ENCODE results near the gene ZDHHC7. TPM values are rescaled to one million over a fixed set of nuclear protein-coding genes. Genes with fewer than 3 reads are reported as not detected.

Gene ZDHHC7
- total RNA-seq, 2 experiments from 2014 or later = 20.7 to 23.6 TPM

GRCh38 chr16:85015481-85016187 lies 4.3 kb upstream of the ZDHHC7 start:
- DNase-seq (no peak), ATAC-seq (no peak)
- H3K36me3 Mint-ChIP-seq (ENCODE audit: low read depth) = peaks cover under 1% of the 10 kb centered on the region
- ChIA-PET POLR2A (interaction anchor here (1.0 kb wide), 1 partner anchor 61 kb away, joined by 3 read pairs; no protein-coding TSS in a partner anchor), CTCF (interaction anchor here (1.3 to 1.8 kb wide), 4 partner anchors 11 to 99 kb away, joined by 3 to 6 read pairs (median 4); no protein-coding TSS in a partner anchor)
- no peak overlapping the region for H3K4me3 Mint-ChIP-seq
- intact Hi-C loops (cut with micrococcal nuclease) = no loop called here
- no peaks in the 10 kb centered on the region for H3K9me3 Mint-ChIP-seq
- H3K27ac Mint-ChIP-seq = no peak overlapping the region
- no peak for TF ChIP-seq CTCF (IDR thresholded peaks at IDR 0.05)
- H3K27me3 Mint-ChIP-seq = no peaks in the 10 kb centered on the region
- peaks cover 16% of the 10 kb centered on the region for H3K4me1 Mint-ChIP-seq (ENCODE audit: low read depth)

GRCh38 chr16:85014311-85014710 lies 3.0 kb upstream of the ZDHHC7 start:
- no peak for TF ChIP-seq CTCF (IDR thresholded peaks at IDR 0.05)
- ChIA-PET CTCF (interaction anchor here (4.3 kb wide), 1 partner anchor 13 kb away, joined by 23 read pairs; the partner anchor contains the start of gene KIAA0513), POLR2A (no interaction called here)
- ATAC-seq = no peak
- Mint-ChIP-seq H3K36me3 (ENCODE audit: low read depth) (peaks cover 2% of the 10 kb centered on the region), H3K4me3 (no peak overlapping the region), H3K9me3 (no peaks in the 10 kb centered on the region), H3K27ac (no peak overlapping the region), H3K27me3 (no peaks in the 10 kb centered on the region), H3K4me1 (ENCODE audit: low read depth) (peaks cover 27% of the 10 kb centered on the region)
- no peak for DNase-seq
- intact Hi-C loops (cut with micrococcal nuclease) = loop anchor here (5.0 kb wide), 2 partner anchors 43 to 73 kb away; no protein-coding TSS in a partner anchor

- H3K27ac Mint-ChIP-seq = peak overlapping the region; percentile 97
- H3K4me3 Mint-ChIP-seq = peak overlapping the region; percentile 80
- H3K9me3 Mint-ChIP-seq = no peaks in the 10 kb centered on the region
- peaks cover 33% of the 10 kb centered on the region for H3K4me1 Mint-ChIP-seq (ENCODE audit: low read depth)
- ATAC-seq = no peak
- ChIA-PET POLR2A (interaction anchor here (0.6 to 1.9 kb wide), 9 partner anchors 8 to 93 kb away, joined by 3 to 6 read pairs (median 4); no protein-coding TSS in a partner anchor), CTCF (interaction anchor here (1.0 to 4.3 kb wide), 7 partner anchors 11 to 103 kb away, joined by 3 to 23 read pairs (median 7); partner anchors contain the start of gene KIAA0513)
- peaks cover 2% of the 10 kb centered on the region for H3K36me3 Mint-ChIP-seq (ENCODE audit: low read depth)
- TF ChIP-seq CTCF (IDR thresholded peaks at IDR 0.05) = no peak
- intact Hi-C loops (cut with micrococcal nuclease) = loop anchor here (1.0 to 5.0 kb wide), 3 partner anchors 17 to 75 kb away; no protein-coding TSS in a partner anchor
- DNase-seq = peak; percentile 14
- no peaks in the 10 kb centered on the region for H3K27me3 Mint-ChIP-seq
Observed at GRCh38 chr16:85011846-85012284, 530 bp upstream of the ZDHHC7 start.

- CTCF ChIA-PET = interaction anchor here (0.8 to 4.3 kb wide), 7 partner anchors 17 to 105 kb away, joined by 3 to 23 read pairs (median 5); partner anchors contain the start of gene KIAA0513
- intact Hi-C loops (cut with micrococcal nuclease) = loop anchor here (5.0 kb wide), 2 partner anchors 47 to 77 kb away; no protein-coding TSS in a partner anchor
- Mint-ChIP-seq H3K4me1 (ENCODE audit: low read depth) (peaks cover 34% of the 10 kb centered on the region), H3K4me3 (peak overlapping the region; percentile 96), H3K27me3 (no peaks in the 10 kb centered on the region), H3K9me3 (no peaks in the 10 kb centered on the region), H3K36me3 (ENCODE audit: low read depth) (peaks cover 2% of the 10 kb centered on the region), H3K27ac (peak overlapping the region; percentile 92)
- POLR2A ChIA-PET = interaction anchor here (1.1 to 1.9 kb wide), 5 partner anchors 10 to 18 kb away, joined by 4 to 6 read pairs (median 5); no protein-coding TSS in a partner anchor
- TF ChIP-seq CTCF (IDR thresholded peaks at IDR 0.05) = no peak
- ATAC-seq (no peak), DNase-seq (no peak)
Observed at GRCh38 chr16:85010446-85010930, 847 bp downstream of the ZDHHC7 start.

All from activated CD8-positive, alpha-beta T cell treated with anti-CD3 and anti-CD28 coated beads for 36 hours (primary cell).